Measurements from ENCODE around the gene NFIB.

- TF ChIP-seq CTCF (conservative IDR thresholded peaks at IDR 0.05; ENCODE audit: low read length) (no peak), EZH2phosphoT487 (IDR thresholded peaks at IDR 0.05; ENCODE audit: borderline replicate concordance, low read depth, low read length) (no peak)
These were observed 228.1 kb downstream of the NFIB start for GRCh38 chr9:14085810-14086209.
